ENCODE measurements around the gene CD82.

- no peak for TF ChIP-seq CTCF (IDR thresholded peaks at IDR 0.05; ENCODE audit: low read depth, low read length)
- TF ChIP-seq EZH2phosphoT487 (IDR thresholded peaks at IDR 0.05; ENCODE audit: low read depth) = no peak
Observed at GRCh38 chr11:44568658-44569473, 3.4 kb downstream of the CD82 start.

Data from OCI-LY3 (cell line).